ENCODE measurements around the gene TENM3. TPM values are rescaled to one million over a fixed set of nuclear protein-coding genes. Genes with fewer than 3 reads are reported as not detected.

TENM3 gene
- total and polyA plus RNA-seq, 4 donors = 0.05 to 5.5 (median 1.1) TPM; not detected in 1

- intact Hi-C loops (cut with DNase I) = no loop called here
- H3K9me3 ChIP-seq (ENCODE audit: control insufficient read depth, low read length) = no peaks in the 10 kb centered on the region
- no peak for DNase-seq
- no peaks in the 10 kb centered on the region for H3K36me3 ChIP-seq (ENCODE audit: control insufficient read depth in 1 of 2, insufficient read depth in 2 of 2, low read length in 1 of 2)
- H3K4me1 ChIP-seq (ENCODE audit: control insufficient read depth in 1 of 2, insufficient read depth in 2 of 2, low read length in 2 of 2) = no peaks in the 10 kb centered on the region
- H3K27ac ChIP-seq (ENCODE audit: low read depth in 1 of 2, low read length in 2 of 2) = no peak overlapping the region
- no peak for ATAC-seq (ENCODE audit: low FRiP score)
- no peaks in the 10 kb centered on the region for H3K27me3 ChIP-seq (ENCODE audit: control insufficient read depth in 1 of 2, insufficient read depth in 2 of 2, low read length in 1 of 2)
- 86 to 88% methylated on average over 9 of the region's 9 CpGs for WGBS, 2 donors
- H3K4me3 ChIP-seq (ENCODE audit: low read length in 2 of 2) = no peak overlapping the region
These were observed 584.8 kb downstream of the TENM3 start for GRCh38 chr4:182827954-182828353.

- DNase-seq (no peak), ATAC-seq (ENCODE audit: low FRiP score) (no peak)
- intact Hi-C loops (cut with DNase I) = no loop called here
- H3K9me3 ChIP-seq (ENCODE audit: control insufficient read depth, low read length) = no peaks in the 10 kb centered on the region
- no peaks in the 10 kb centered on the region for H3K36me3 ChIP-seq (ENCODE audit: control insufficient read depth in 1 of 2, insufficient read depth in 2 of 2, low read length in 1 of 2)
- H3K4me3 ChIP-seq (ENCODE audit: low read length in 2 of 2) = no peak overlapping the region
- H3K27me3 ChIP-seq (ENCODE audit: control insufficient read depth in 1 of 2, insufficient read depth in 2 of 2, low read length in 1 of 2) = no peaks in the 10 kb centered on the region
- H3K27ac ChIP-seq (ENCODE audit: low read depth in 1 of 2, low read length in 2 of 2) = no peak overlapping the region
- no peaks in the 10 kb centered on the region for H3K4me1 ChIP-seq (ENCODE audit: control insufficient read depth in 1 of 2, insufficient read depth in 2 of 2, low read length in 2 of 2)
- 75 to 80% methylated on average over 17 of the region's 17 CpGs for WGBS, 2 donors
These were observed 585.3 kb downstream of the TENM3 start for GRCh38 chr4:182828360-182829025.

GRCh38 chr4:182829196-182829595, 586.0 kb downstream of the TENM3 start:
- intact Hi-C loops (cut with DNase I) = no loop called here
- WGBS, 2 donors = 84 to 89% methylated on average over 9 of the region's 9 CpGs
- no peak for ATAC-seq (ENCODE audit: low FRiP score)
- Histone ChIP-seq H3K27ac (ENCODE audit: low read depth in 1 of 2, low read length in 2 of 2) (no peak overlapping the region), H3K4me1 (ENCODE audit: control insufficient read depth in 1 of 2, insufficient read depth in 2 of 2, low read length in 2 of 2) (no peaks in the 10 kb centered on the region), H3K9me3 (ENCODE audit: control insufficient read depth, low read length) (no peaks in the 10 kb centered on the region), H3K4me3 (ENCODE audit: low read length in 2 of 2) (no peak overlapping the region), H3K27me3 (ENCODE audit: control insufficient read depth in 1 of 2, insufficient read depth in 2 of 2, low read length in 1 of 2) (no peaks in the 10 kb centered on the region), H3K36me3 (ENCODE audit: control insufficient read depth in 1 of 2, insufficient read depth in 2 of 2, low read length in 1 of 2) (no peaks in the 10 kb centered on the region)
- DNase-seq = no peak

GRCh38 chr4:182831376-182831775, 588.2 kb downstream of the TENM3 start:
- no peaks in the 10 kb centered on the region for H3K36me3 ChIP-seq (ENCODE audit: control insufficient read depth in 1 of 2, insufficient read depth in 2 of 2, low read length in 1 of 2)
- ATAC-seq (ENCODE audit: low FRiP score) (no peak), DNase-seq (no peak)
- H3K27ac ChIP-seq (ENCODE audit: low read depth in 1 of 2, low read length in 2 of 2) = no peak overlapping the region
- H3K27me3 ChIP-seq (ENCODE audit: control insufficient read depth in 1 of 2, insufficient read depth in 2 of 2, low read length in 1 of 2) = no peaks in the 10 kb centered on the region
- WGBS, 2 donors = 69 to 84% methylated on average over 3 of the region's 3 CpGs
- no peaks in the 10 kb centered on the region for H3K9me3 ChIP-seq (ENCODE audit: control insufficient read depth, low read length)
- no peaks in the 10 kb centered on the region for H3K4me1 ChIP-seq (ENCODE audit: control insufficient read depth in 1 of 2, insufficient read depth in 2 of 2, low read length in 2 of 2)
- no peak overlapping the region for H3K4me3 ChIP-seq (ENCODE audit: low read length in 2 of 2)
- intact Hi-C loops (cut with DNase I) = no loop called here

GRCh38 chr4:182832352-182833120, 589.3 kb downstream of the TENM3 start:
- Histone ChIP-seq H3K4me1 (ENCODE audit: control insufficient read depth in 1 of 2, insufficient read depth in 2 of 2, low read length in 2 of 2) (no peaks in the 10 kb centered on the region), H3K9me3 (ENCODE audit: control insufficient read depth, low read length) (no peaks in the 10 kb centered on the region), H3K27ac (ENCODE audit: low read depth in 1 of 2, low read length in 2 of 2) (no peak overlapping the region), H3K36me3 (ENCODE audit: control insufficient read depth in 1 of 2, insufficient read depth in 2 of 2, low read length in 1 of 2) (no peaks in the 10 kb centered on the region), H3K27me3 (ENCODE audit: control insufficient read depth in 1 of 2, insufficient read depth in 2 of 2, low read length in 1 of 2) (no peaks in the 10 kb centered on the region), H3K4me3 (ENCODE audit: low read length in 2 of 2) (no peak overlapping the region)
- no peak for DNase-seq
- WGBS, 2 donors = 33 to 58% methylated on average over 2 to 3 of the region's 3 CpGs
- intact Hi-C loops (cut with DNase I) = no loop called here
- no peak for ATAC-seq (ENCODE audit: low FRiP score)

- no peak overlapping the region for H3K27ac ChIP-seq (ENCODE audit: low read depth in 1 of 2, low read length in 2 of 2)
- H3K9me3 ChIP-seq (ENCODE audit: control insufficient read depth, low read length) = no peaks in the 10 kb centered on the region
- H3K27me3 ChIP-seq (ENCODE audit: control insufficient read depth in 1 of 2, insufficient read depth in 2 of 2, low read length in 1 of 2) = no peaks in the 10 kb centered on the region
- no peak for ATAC-seq (ENCODE audit: low FRiP score)
- intact Hi-C loops (cut with DNase I) = no loop called here
- no peak for DNase-seq
- no peaks in the 10 kb centered on the region for H3K36me3 ChIP-seq (ENCODE audit: control insufficient read depth in 1 of 2, insufficient read depth in 2 of 2, low read length in 1 of 2)
- H3K4me1 ChIP-seq (ENCODE audit: control insufficient read depth in 1 of 2, insufficient read depth in 2 of 2, low read length in 2 of 2) = no peaks in the 10 kb centered on the region
- 70% methylated on average over 26 of the region's 26 CpGs for WGBS, 2 donors
- H3K4me3 ChIP-seq (ENCODE audit: low read length in 2 of 2) = no peak overlapping the region
These were observed 592.0 kb downstream of the TENM3 start for GRCh38 chr4:182835006-182835740.

- Histone ChIP-seq H3K9me3 (ENCODE audit: control insufficient read depth, low read length) (no peaks in the 10 kb centered on the region), H3K4me3 (ENCODE audit: low read length in 2 of 2) (no peak overlapping the region), H3K27me3 (ENCODE audit: control insufficient read depth in 1 of 2, insufficient read depth in 2 of 2, low read length in 1 of 2) (no peaks in the 10 kb centered on the region), H3K4me1 (ENCODE audit: control insufficient read depth in 1 of 2, insufficient read depth in 2 of 2, low read length in 2 of 2) (no peaks in the 10 kb centered on the region), H3K27ac (ENCODE audit: low read depth in 1 of 2, low read length in 2 of 2) (no peak overlapping the region), H3K36me3 (ENCODE audit: control insufficient read depth in 1 of 2, insufficient read depth in 2 of 2, low read length in 1 of 2) (no peaks in the 10 kb centered on the region)
- no peak for ATAC-seq (ENCODE audit: low FRiP score)
- DNase-seq = no peak
- WGBS, 2 donors = 81 to 94% methylated on average over 12 of the region's 12 CpGs
- intact Hi-C loops (cut with DNase I) = no loop called here
These were observed 594.6 kb downstream of the TENM3 start for GRCh38 chr4:182837831-182838230.

- 65 to 67% methylated on average over 10 of the region's 10 CpGs for WGBS, 2 donors
- no peaks in the 10 kb centered on the region for H3K27me3 ChIP-seq (ENCODE audit: control insufficient read depth in 1 of 2, insufficient read depth in 2 of 2, low read length in 1 of 2)
- no peak overlapping the region for H3K27ac ChIP-seq (ENCODE audit: low read depth in 1 of 2, low read length in 2 of 2)
- H3K9me3 ChIP-seq (ENCODE audit: control insufficient read depth, low read length) = no peaks in the 10 kb centered on the region
- ATAC-seq (ENCODE audit: low FRiP score) = no peak
- intact Hi-C loops (cut with DNase I) = no loop called here
- no peaks in the 10 kb centered on the region for H3K36me3 ChIP-seq (ENCODE audit: control insufficient read depth in 1 of 2, insufficient read depth in 2 of 2, low read length in 1 of 2)
- DNase-seq = no peak
- H3K4me3 ChIP-seq (ENCODE audit: low read length in 2 of 2) = no peak overlapping the region
- H3K4me1 ChIP-seq (ENCODE audit: control insufficient read depth in 1 of 2, insufficient read depth in 2 of 2, low read length in 2 of 2) = no peaks in the 10 kb centered on the region
These were observed 595.3 kb downstream of the TENM3 start for GRCh38 chr4:182838535-182838934.

All from aorta (tissue), 5 donors.